Measurements from ENCODE around the gene ARRDC3. TPM values are rescaled to one million over a fixed set of nuclear protein-coding genes. Genes with fewer than 3 reads are reported as not detected.

Gene ARRDC3
- total and polyA plus RNA-seq, 2 of the 8 experiments (the other 6 are each of a cell fraction or from before 2014, with no cell fraction given), result 2.9 to 5.7 TPM

DNA sequence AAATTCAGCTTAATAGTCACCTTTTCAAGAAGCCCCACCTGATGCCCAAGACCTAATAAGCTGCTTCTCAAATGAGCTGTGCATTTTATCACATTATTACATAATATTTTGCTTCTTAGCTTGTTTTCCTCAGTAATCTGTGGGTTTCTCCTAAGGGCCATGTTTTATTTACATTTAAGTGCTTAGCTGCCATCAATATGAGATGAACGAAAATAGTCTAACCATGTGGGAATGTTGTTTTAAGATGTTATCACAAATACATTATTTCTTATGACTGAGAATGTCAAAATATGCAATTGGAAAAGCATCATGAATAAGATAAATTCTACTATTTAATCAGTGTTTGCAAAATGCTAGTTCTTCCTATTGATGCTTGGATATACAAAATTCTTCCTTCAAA is 10.1 kb downstream of the ARRDC3 start:
- Histone ChIP-seq H2BK15ac (ENCODE audit: low read length) (no peak overlapping the region), H3K4me2 (ENCODE audit: insufficient read depth in 1 of 2, low read depth in 2 of 2, low read length in 2 of 2) (no peak overlapping the region), H4K91ac (replicated peaks; ENCODE audit: insufficient read length, low read length) (no peak overlapping the region), H3K4ac (replicated peaks; ENCODE audit: insufficient read length, low read depth, low read length) (no peak overlapping the region), H2BK120ac (replicated peaks; ENCODE audit: low read depth, low read length) (no peak overlapping the region), H3K9ac (replicated peaks in 1 of 4; ENCODE audit: extremely low read depth in 1 of 4, low read depth in 3 of 4, low read length in 3 of 4) (no peak overlapping the region), H3K4me1 (replicated peaks in 1 of 4; ENCODE audit: control insufficient read depth in 3 of 4, insufficient read depth in 4 of 4, low read length in 3 of 4) (no peaks in the 10 kb centered on the region), H3K9me3 (ENCODE audit: insufficient read depth in 2 of 2, low read depth in 1 of 2, low read length in 1 of 2) (no peaks in the 10 kb centered on the region), H3K23ac (ENCODE audit: insufficient read length) (no peak overlapping the region), H2BK12ac (ENCODE audit: low read depth, low read length) (no peak overlapping the region), H2AK5ac (ENCODE audit: low read depth, low read length) (no peak overlapping the region), H3K79me1 (ENCODE audit: low read depth, low read length) (no peaks in the 10 kb centered on the region), H3K18ac (ENCODE audit: extremely low read depth, low read length) (no peak overlapping the region), H2AFZ (ENCODE audit: low read length) (no peak overlapping the region), H3K27ac (ENCODE audit: low read depth, low read length) (no peak overlapping the region), H3K14ac (ENCODE audit: insufficient read length) (no peak overlapping the region), H3K79me2 (ENCODE audit: control insufficient read depth in 1 of 2, insufficient read depth in 2 of 2, low read length in 2 of 2) (no peaks in the 10 kb centered on the region), H3K56ac (replicated peaks; ENCODE audit: insufficient read length, low read depth, low read length) (no peak overlapping the region), H4K20me1 (replicated peaks in 1 of 2; ENCODE audit: control insufficient read depth in 1 of 2, insufficient read depth in 2 of 2, low read length in 2 of 2) (no peaks in the 10 kb centered on the region), H3K4me3 (ENCODE audit: extremely low read depth in 1 of 4, insufficient read depth in 2 of 4, low read depth in 3 of 4, low read length in 4 of 4) (no peak overlapping the region), H3K36me3 (ENCODE audit: control insufficient read depth in 2 of 4, insufficient read depth in 4 of 4, low read length in 3 of 4) (peaks cover 2 to 79% (median 22%) of the 10 kb centered on the region in 4 experiments; a peak in 7 of 8 replicates), H2BK5ac (ENCODE audit: low read depth, low read length) (no peak overlapping the region), H4K8ac (ENCODE audit: extremely low read depth, insufficient read depth, low read length) (no peak overlapping the region), H4K5ac (ENCODE audit: insufficient read length, low read depth, low read length) (no peak overlapping the region), H3K23me2 (ENCODE audit: low read depth, low read length) (no peaks in the 10 kb centered on the region), H2BK20ac (ENCODE audit: low read length) (no peak overlapping the region), H3K27me3 (replicated peaks in 1 of 4; ENCODE audit: control insufficient read depth in 3 of 4, extremely low read depth in 1 of 4, insufficient read depth in 3 of 4, low read length in 3 of 4) (no peaks in the 10 kb centered on the region)
- WGBS, 2 experiments (ENCODE audit: extremely low coverage in 1 of 2, insufficient coverage in 1 of 2, insufficient read length in 1 of 2, insufficient replicate concordance in 2 of 2, low coverage in 1 of 2, low lambda C conversion rate in 2 of 2, missing lambda C conversion rate in 1 of 2), result 93% methylated on average over 1 of the region's 1 CpG; no CpG with 5 or more reads in 1 of the 2 experiments
- ChIA-PET POLR2A (ENCODE audit: partially characterized antibody) (interaction anchor here (1.3 to 1.6 kb wide), 2 partner anchors 8 to 10 kb away, joined by 4 to 6 read pairs; partner anchors contain the start of gene ARRDC3), CTCF (ENCODE audit: partially characterized antibody) (interaction anchor here (1.1 to 3.9 kb wide), 2 partner anchors 12 to 507 kb away, joined by 3 to 27 read pairs; partner anchors contain the start of gene ARRDC3)
- TF ChIP-seq CREB1 (IDR thresholded peaks at IDR 0.05) (no peak), TBP (IDR thresholded peaks at IDR 0.05; ENCODE audit: low read depth, low read length) (no peak), SIN3A (conservative IDR thresholded peaks at IDR 0.05 in 1 of 2, IDR thresholded peaks at IDR 0.05 in 1 of 2; ENCODE audit: low read depth in 1 of 2, low read length in 2 of 2) (no peak), MAFK (IDR thresholded peaks at IDR 0.05; ENCODE audit: low read depth, low read length) (no peak), CEBPB (IDR thresholded peaks at IDR 0.05; ENCODE audit: low read depth, low read length) (no peak), MAX (IDR thresholded peaks at IDR 0.05) (no peak), RXRA (IDR thresholded peaks at IDR 0.05; ENCODE audit: insufficient read depth, low read depth, low read length) (no peak)
- no peak for DNase-seq (ENCODE audit: low read depth in 1 of 2, low spot score in 2 of 2)
- no peak for FAIRE-seq
